ENCODE measurements around the gene KLF3. TPM values are rescaled to one million over a fixed set of nuclear protein-coding genes. Genes with fewer than 3 reads are reported as not detected.

The KLF3 gene
- total and polyA plus RNA-seq, 9 of the 15 experiments (the other 6 are each of a cell fraction or from before 2014, with no cell fraction given) = 9.9 to 47.2 (median 18.1) TPM

DNA sequence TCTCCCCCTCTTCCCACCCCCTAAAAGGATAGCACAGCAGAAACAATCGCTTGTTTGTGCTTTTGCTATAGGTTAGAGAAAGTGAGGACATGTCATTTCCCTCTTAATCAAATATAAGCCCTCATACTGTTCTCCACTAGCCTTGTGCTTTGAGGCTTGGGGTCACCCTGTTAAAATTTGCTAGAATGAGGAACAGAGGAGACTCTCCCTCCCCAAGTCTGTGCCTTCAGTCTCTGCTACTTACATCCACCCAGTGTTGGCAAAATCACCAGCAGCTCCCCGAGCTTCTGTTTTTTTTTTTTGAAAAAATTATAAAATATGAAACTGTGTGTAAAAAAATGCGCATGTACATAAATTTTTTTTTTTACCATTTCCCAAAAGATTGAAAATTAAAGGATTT is 19.3 kb downstream of the KLF3 start (continued):
- no peak for TF ChIP-seq XRCC5 (IDR thresholded peaks at IDR 0.05; ENCODE audit: low read depth, low read length)
- no peak for TF ChIP-seq TFAM (CRISPR knock-in tag; conservative IDR thresholded peaks at IDR 0.05)
- TF ChIP-seq ZNF354B (CRISPR knock-in tag; IDR thresholded peaks at IDR 0.05) = no peak
- TF ChIP-seq SRSF7 (optimal IDR thresholded peaks at IDR 0.05; ENCODE audit: low read depth, low read length) = no peak
- no peak for TF ChIP-seq NBN (IDR thresholded peaks at IDR 0.05; ENCODE audit: low read depth)
- TF ChIP-seq PRPF4 (IDR thresholded peaks at IDR 0.05; ENCODE audit: insufficient read depth, low read depth, low read length, poor library complexity, severe bottlenecking) = no peak
- TF ChIP-seq, protein P1, sequence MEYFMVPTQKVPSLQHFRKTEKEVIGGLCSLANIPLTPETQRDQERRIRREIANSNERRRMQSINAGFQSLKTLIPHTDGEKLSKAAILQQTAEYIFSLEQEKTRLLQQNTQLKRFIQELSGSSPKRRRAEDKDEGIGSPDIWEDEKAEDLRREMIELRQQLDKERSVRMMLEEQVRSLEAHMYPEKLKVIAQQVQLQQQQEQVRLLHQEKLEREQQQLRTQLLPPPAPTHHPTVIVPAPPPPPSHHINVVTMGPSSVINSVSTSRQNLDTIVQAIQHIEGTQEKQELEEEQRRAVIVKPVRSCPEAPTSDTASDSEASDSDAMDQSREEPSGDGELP (CRISPR knock-in tag; IDR thresholded peaks at IDR 0.05; ENCODE audit: borderline replicate concordance) = no peak

DNA sequence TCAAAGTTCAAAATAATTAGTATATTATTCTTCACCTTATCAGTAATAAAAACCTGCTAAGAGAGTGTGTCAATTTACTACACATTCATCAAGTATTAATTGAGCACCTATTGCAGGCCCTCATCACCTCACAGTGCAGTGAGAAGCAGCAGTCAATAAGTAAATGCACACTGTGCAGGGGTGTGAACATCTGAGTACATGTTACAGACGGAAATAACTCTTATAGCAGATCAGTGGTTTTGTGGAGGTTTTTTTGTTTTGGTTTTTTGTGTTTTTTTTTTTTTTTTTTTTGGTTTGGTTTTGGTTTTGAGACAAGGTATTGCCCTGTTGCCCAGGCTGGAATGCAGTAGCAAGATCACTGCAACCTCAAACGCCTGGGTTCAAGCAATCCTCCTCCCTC is 20.3 kb downstream of the KLF3 start:
- no peak for DNase-seq (ENCODE audit: extremely low read depth in 1 of 4, low spot score in 3 of 4)
- CTCF ChIA-PET (ENCODE audit: low intra/inter-chr PET ratio) = no interaction called here
- peaks cover 93% of the 10 kb centered on the region for H3K36me3 ChIP-seq (ENCODE audit: control insufficient read depth, insufficient read depth, low read length)
- TF ChIP-seq, protein P2, sequence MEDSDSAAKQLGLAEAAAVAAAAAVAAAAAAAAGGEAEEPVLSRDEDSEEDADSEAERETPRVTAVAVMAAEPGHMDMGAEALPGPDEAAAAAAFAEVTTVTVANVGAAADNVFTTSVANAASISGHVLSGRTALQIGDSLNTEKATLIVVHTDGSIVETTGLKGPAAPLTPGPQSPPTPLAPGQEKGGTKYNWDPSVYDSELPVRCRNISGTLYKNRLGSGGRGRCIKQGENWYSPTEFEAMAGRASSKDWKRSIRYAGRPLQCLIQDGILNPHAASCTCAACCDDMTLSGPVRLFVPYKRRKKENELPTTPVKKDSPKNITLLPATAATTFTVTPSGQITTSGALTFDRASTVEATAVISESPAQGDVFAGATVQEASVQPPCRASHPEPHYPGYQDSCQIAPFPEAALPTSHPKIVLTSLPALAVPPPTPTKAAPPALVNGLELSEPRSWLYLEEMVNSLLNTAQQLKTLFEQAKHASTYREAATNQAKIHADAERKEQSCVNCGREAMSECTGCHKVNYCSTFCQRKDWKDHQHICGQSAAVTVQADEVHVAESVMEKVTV (CRISPR knock-in tag; IDR thresholded peaks at IDR 0.05) = no peak
- no peak for TF ChIP-seq TAF7 (tag; IDR thresholded peaks at IDR 0.05)
- TF ChIP-seq, protein P3, sequence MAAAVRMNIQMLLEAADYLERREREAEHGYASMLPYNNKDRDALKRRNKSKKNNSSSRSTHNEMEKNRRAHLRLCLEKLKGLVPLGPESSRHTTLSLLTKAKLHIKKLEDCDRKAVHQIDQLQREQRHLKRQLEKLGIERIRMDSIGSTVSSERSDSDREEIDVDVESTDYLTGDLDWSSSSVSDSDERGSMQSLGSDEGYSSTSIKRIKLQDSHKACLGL (CRISPR knock-in tag; IDR thresholded peaks at IDR 0.05; ENCODE audit: borderline replicate concordance, poor library complexity, severe bottlenecking) = no peak
- no peak for TF ChIP-seq ZNF133 (CRISPR knock-in tag; IDR thresholded peaks at IDR 0.05)
- TF ChIP-seq, protein P4, sequence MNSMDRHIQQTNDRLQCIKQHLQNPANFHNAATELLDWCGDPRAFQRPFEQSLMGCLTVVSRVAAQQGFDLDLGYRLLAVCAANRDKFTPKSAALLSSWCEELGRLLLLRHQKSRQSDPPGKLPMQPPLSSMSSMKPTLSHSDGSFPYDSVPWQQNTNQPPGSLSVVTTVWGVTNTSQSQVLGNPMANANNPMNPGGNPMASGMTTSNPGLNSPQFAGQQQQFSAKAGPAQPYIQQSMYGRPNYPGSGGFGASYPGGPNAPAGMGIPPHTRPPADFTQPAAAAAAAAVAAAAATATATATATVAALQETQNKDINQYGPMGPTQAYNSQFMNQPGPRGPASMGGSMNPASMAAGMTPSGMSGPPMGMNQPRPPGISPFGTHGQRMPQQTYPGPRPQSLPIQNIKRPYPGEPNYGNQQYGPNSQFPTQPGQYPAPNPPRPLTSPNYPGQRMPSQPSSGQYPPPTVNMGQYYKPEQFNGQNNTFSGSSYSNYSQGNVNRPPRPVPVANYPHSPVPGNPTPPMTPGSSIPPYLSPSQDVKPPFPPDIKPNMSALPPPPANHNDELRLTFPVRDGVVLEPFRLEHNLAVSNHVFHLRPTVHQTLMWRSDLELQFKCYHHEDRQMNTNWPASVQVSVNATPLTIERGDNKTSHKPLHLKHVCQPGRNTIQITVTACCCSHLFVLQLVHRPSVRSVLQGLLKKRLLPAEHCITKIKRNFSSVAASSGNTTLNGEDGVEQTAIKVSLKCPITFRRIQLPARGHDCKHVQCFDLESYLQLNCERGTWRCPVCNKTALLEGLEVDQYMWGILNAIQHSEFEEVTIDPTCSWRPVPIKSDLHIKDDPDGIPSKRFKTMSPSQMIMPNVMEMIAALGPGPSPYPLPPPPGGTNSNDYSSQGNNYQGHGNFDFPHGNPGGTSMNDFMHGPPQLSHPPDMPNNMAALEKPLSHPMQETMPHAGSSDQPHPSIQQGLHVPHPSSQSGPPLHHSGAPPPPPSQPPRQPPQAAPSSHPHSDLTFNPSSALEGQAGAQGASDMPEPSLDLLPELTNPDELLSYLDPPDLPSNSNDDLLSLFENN (IDR thresholded peaks at IDR 0.05; ENCODE audit: low read depth in 2 of 2, low read length in 2 of 2) = no peak
- TF ChIP-seq ZNF583 (CRISPR knock-in tag; IDR thresholded peaks at IDR 0.05) = no peak
- TF ChIP-seq, protein P5, sequence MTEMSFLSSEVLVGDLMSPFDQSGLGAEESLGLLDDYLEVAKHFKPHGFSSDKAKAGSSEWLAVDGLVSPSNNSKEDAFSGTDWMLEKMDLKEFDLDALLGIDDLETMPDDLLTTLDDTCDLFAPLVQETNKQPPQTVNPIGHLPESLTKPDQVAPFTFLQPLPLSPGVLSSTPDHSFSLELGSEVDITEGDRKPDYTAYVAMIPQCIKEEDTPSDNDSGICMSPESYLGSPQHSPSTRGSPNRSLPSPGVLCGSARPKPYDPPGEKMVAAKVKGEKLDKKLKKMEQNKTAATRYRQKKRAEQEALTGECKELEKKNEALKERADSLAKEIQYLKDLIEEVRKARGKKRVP (CRISPR knock-in tag; IDR thresholded peaks at IDR 0.05) = no peak

More for the DNA sequence above, 20.3 kb downstream of the KLF3 start:
- H3K4me2 ChIP-seq (ENCODE audit: insufficient read depth, low read length) = no peak overlapping the region
- no peaks in the 10 kb centered on the region for H3K27me3 ChIP-seq (ENCODE audit: control insufficient read depth in 2 of 2, insufficient read depth in 2 of 2, low read length in 2 of 2)
- peaks cover 4% of the 10 kb centered on the region for H3K9me1 ChIP-seq (ENCODE audit: control insufficient read depth, insufficient read depth, low read length)
- 0 out of 3 replicates have a peak, but pooled peaks have one; percentile 32 for ATAC-seq
- 73% methylated on average over 2 of the region's 2 CpGs for WGBS (ENCODE audit: insufficient coverage, low coverage, missing lambda C conversion rate)
- H4K20me1 ChIP-seq (replicated peaks; ENCODE audit: control insufficient read depth, insufficient read depth, low read length) = peaks cover 10% of the 10 kb centered on the region; the same call in 1 of the 2 replicates
- no peak overlapping the region for H3K9ac ChIP-seq (ENCODE audit: insufficient read depth in 1 of 2, low read depth in 2 of 2, low read length in 2 of 2)
- no peak for FAIRE-seq
- peaks cover 88% of the 10 kb centered on the region for H3K79me2 ChIP-seq (ENCODE audit: control insufficient read depth, insufficient read depth, low read length)
- POLR2A ChIA-PET = no interaction called here
- H3K9me3 ChIP-seq (replicated peaks; ENCODE audit: control insufficient read depth, insufficient read depth, low read depth, low read length) = no peaks in the 10 kb centered on the region
- BruUV-seq (replicated peaks) = no TSS peak
- no peak overlapping the region for H2AFZ ChIP-seq (ENCODE audit: low read depth, low read length)
- H3K4me1 ChIP-seq (replicated peaks in 1 of 2; ENCODE audit: control insufficient read depth in 2 of 2, insufficient read depth in 2 of 2, low read length in 2 of 2) = peaks cover 0 to 3% of the 10 kb centered on the region in 2 experiments; a peak in 2 of 5 replicates
- intact Hi-C loops (cut with micrococcal nuclease) = no loop called here
- in situ Hi-C loops (cut with MboI) = no loop called here
- H3K27ac ChIP-seq (ENCODE audit: extremely low read depth, low read depth, low read length) = no peak overlapping the region
- H3K4me3 ChIP-seq = no peak overlapping the region

Data from K562 (cell line).